Hematopoietic multipotent progenitor cell treated with erythropoietin and hydrocortisone succinate and interleukin-3 and kit ligand, for 4 days (in vitro differentiated cells): Measurements from ENCODE around the gene EPHA10.
"Not testable (repeated sequence)": the region's sequence is repeated elsewhere in the genome, so short reads cannot be mapped to it uniquely, and the experiment has no call there.

ENCODE experiments used
- DNase-seq: peaks from one replicate; pipeline ENCODE4 v3.0.0-alpha.2; 2015

The EPHA10 gene

DNA sequence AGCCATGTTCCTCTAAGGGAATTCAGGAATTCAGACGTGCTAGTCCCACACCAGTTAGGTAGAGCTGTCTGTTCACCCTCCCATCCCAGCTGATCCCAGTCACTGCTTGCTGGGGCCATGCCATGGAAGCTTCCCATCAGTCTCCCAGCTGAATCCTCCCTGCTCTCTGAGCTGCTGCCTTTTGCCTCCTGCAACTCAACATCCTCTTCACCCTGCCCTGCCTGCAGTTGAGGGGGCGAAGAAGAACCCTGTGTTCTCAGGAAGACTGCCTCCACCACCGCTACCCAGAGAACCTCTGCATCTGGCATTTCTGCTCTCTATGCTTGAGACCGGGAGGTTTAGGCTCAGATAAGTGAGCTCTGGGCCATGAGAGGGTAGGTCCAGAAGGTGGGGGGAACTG is 56.4 kb downstream of the EPHA10 start:
- no peak for DNase-seq

DNA sequence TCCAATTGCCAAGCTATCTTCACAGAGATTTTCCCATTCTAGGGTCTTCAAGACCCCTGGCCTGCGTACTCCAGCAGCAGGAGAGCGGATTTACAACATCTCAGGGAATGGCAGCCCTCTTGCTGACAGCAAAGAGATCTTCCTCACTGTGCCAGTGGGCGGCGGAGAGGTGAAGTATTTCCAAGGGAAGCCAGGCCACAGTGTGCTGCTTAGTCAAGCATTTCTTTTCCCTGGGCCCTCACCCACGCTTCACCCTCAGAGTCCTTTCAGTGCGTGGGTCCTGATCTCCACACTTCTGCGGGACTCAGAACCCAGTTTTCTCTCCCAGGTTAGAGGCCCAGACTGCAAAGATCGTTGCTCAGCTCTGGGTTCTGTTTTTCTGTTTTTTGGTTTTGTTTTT is 59.5 kb downstream of the EPHA10 start:
- no peak for DNase-seq

DNA sequence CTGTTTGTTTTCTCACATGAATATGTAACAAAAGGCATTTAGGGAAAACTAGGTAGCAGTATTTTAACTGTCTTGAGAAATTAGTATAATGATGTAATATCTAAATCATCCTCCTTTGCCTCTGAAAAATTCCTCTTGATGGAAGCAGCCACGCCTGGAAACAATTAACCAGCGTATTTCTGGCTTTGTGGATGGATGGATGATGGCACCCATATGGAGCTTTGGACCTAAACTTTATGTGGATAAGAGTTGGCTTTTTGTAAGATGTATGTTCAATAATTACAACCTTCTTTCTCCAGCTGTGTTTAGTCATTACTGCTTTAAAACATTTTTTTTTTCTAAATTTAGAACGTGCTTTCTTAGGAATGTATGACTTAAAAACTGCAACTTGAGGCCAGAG is 60.0 kb downstream of the EPHA10 start:
- DNase-seq = no peak

DNA sequence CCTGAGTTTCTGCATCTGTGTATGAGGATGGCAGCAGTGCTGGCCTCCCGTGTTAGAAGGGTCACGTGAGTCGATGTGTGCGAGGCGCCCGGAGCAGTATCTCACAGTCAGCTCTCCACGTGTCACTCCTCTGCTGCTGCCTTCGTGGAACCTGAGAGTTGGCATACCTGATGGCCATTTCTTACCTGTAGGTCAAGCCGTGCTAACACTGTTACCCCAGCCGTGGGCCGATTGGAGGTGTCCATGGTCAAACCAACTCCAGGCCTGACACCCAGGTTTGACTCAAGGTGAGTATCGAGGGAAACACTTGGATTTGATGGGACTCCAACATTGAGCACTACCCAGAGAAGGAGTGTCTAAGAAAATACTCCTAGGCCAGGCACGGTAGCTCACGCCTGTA is 61.9 kb downstream of the EPHA10 start:
- no peak for DNase-seq

DNA sequence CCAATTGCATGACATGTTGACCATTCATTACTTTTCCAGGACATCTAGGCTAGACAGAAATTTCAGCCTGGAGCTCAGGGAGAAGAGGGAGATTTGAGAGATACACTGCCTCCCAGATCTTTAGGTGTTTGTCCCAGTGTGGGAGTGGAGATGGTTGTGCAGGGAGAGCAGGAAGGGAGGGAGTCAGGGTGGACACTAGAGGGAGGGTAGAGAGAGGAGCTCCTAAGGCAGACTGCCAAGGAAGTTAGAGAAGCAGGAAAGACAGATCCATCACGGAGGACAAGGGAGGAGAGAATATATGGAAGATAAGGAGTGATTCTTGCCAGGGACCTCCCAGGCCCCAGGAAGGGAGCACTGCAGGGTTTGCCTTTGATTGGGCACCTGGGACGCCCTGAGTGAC is 63.9 kb downstream of the EPHA10 start:
- DNase-seq = no peak

DNA sequence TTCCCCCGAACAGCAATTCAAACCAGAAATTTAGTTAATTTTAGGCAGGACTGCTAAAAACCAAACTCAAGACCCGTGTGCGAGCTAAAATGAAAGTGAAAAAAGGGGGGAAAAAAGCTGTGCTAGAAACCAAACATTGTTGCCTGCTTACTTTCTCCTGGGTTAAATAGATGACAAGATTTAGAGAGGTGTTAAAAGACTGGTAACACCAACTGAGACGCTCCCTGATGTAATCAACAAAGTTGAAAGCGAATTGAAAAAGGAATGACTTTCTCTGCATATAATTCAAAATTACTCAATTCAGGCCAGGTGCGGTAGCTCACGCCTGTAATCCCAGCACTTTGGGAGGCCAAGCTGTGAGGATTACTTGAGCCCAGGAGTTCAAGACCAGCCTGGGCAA is 65.8 kb downstream of the EPHA10 start:
- DNase-seq = no peak

DNA sequence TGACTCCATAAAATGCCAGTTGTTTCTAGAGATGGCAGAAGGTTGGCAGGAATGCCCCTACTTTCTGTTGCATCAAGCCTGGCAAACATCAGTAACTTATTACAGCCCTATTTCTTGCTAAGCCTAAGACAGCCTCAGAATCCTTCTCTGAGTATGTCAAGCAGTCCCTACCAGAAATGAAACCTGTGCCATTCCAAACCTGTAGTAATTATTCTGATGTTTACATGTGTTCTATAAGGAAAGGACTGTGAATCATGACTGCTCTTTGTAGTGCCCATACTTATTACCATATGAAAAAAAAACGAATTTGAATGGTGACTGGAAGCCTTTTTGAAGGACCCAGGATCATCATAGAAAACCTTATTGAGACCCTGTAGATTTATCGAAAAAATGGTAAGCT is 67.2 kb downstream of the EPHA10 start:
- DNase-seq = no peak

DNA sequence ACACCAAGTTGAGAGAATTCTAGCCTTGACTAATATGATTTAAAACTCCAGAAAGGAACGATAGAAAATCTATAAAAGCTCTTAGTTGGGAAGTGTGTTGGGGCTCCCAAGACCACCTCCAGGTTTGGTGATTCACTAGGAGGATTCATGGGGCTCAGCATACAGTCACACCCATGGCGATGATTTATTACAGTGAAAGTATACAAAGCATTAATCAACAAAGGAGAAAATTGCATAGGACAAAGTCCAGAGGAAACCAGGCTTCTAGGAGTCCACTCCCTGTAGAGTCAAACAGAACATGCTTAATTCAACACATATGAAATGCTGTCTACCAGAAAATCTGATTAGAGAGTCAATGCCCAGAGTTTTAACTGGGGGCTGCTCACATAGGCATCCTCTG is 67.8 kb downstream of the EPHA10 start:
- DNase-seq = no peak

DNA sequence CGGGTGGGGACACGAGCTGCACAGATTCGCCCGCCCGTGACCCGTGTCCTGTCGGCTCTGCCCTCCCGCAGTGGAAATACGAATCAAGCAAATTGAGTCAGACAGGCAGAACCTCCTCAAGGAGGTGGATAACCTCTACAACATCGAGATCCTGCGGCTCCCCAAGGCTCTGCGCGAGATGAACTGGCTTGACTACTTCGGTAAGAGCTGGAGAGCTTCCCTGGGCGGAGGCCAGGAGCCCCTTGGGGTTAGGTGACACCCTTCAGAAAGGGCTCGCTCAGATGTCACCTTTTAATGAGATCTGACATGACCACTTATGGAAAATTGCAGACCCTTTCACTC is 72.1 kb downstream of the EPHA10 start:
- DNase-seq = no peak

DNA sequence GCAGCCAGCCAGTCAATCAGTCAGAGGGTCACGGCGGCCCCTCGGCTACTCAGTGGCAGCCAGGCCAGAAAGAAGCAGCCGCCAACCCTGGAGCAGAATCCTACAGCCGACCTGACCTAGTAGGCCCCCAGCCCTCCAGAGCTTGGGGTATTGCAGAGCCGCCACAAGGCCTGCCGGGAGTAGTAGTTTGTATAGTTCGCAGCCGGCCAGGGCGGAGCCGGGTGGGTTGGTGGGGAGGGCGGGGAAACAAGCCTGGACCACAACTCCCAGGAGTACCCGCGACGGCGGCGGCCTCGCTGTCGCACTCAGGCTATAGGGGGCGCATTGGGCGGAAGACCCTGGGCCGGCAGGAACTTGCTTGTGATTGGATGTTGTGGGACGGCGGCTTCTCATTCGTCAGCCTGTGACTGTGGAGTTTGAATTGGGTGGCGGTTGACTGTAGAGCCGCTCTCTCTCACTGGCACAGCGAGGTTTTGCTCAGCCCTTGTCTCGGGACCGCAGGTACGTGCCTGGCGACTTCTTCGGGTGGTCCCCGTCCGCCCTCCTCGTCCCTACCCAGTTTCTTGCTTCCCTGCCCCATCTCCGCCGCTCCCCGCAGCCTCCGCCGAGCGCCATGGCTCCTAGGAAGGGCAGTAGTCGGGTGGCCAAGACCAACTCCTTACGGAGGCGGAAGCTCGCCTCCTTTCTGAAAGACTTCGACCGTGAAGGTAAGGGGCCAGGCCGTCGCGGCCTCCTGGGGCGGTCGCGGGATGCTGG is 72.7 kb downstream of the EPHA10 start, which contains the start of gene CDCA8:
TSS of gene CDCA8 (plus strand) at position 439 of the 756 bp plus-strand sequence. CDS start at position 614, 175 bp downstream.
- DNase-seq = peak; percentile 99

DNA sequence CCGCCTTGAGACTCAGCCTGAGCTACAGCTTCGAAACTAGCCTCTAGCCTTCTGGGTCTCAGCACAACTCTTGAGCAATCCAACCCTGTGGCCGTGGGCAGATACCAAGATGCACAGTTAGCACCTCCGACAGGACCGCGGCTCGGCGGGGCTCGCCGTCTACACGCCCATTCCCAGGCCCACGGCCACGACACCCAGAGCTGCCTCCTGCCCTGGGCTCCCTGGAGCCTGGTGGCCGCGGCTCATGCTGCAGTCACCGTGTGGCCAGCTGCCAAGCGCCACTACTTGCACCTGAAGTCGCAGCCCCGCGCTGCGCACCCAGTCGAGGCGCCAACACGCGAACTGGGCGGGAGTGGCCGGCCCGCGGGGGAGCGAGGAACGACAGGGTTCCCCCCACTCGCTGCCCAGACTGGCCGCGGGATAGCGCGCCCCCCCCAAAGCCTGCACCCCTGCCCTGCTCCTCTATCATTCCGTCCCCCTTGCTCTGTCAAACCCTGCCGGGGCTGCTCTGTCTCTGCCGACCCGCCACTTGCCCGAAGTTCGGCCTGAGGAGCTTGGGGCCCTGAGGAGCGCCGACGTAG is 73.3 kb downstream of the EPHA10 start:
- DNase-seq = peak; percentile 64

DNA sequence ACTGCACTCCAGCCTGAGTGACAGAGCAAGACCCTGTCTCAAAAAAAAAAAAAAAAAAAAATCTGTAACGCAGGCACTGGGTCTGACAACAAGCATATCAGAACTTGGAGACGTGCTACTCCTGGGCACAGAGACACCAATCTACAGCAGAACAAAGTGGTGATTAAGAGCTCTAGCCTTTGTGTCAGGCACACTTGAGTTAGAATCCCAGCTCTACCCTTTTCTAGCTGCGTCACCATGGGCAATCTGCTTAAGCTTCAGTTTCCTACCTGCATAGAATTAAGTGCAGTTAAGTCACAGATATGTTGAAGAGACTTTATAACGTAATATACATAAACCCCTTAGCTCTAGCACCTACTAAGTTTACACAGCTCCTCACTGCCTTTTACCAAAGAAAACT is 76.0 kb downstream of the EPHA10 start:
- DNase-seq = no peak

DNA sequence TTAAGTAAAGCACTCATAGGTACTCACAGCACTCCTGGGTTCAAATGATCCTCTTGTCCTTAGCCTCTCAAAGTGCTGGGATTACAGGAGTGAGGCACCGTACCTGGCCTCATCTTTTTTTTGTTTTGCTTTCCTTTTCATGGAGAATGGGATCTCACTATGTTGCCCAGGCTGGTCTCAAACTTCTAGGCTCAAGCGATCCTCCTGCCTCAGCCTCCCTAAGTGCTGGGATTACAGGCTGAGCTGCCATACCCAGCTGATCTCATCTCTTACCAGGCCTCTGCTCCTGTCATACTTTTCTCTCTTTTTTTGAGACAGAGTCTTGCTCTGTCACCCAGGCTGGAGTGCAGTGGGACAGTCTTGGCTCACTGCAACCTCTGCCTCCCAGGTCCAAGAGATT is 77.2 kb downstream of the EPHA10 start:
- not testable (repeated sequence) for DNase-seq

DNA sequence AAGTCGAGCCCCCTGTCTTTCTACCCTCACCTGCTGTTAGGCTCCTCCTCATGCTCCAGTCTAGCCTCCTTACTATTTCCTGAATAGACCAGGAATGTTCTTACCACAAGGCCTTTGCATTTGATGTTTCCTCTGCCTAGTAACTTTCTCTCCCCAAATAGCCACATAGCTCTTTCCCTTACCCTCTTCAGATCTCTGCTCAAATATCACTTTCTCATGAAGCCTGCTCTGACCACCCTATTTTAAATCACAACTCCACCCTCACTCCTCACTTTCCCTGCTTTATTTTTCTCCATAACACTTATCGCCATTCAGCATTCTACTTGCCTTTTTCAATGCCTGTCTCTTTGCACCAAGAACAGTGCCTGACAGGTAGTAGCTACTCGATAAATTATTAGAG is 79.2 kb downstream of the EPHA10 start:
- DNase-seq = no peak

DNA sequence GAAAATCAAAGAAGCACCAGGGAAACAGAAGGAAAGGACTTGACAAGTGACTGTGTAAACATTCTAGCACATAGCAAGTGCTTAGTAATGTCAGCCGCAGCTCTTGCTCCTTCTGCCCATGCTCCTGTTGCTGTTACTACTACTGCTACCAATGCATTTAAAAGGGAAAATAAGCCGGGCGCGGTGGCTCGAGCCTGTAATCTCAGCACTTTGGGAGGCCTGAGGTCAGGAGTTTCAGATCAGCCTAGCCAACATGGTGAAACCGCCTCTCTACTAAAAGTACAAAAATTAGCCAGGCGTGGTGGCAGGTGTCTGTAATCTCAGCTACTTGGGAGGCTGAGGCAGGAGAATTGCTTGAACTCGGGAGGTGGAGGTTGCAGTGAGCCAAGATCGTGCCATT is 80.7 kb downstream of the EPHA10 start:
- DNase-seq = not testable (repeated sequence)

DNA sequence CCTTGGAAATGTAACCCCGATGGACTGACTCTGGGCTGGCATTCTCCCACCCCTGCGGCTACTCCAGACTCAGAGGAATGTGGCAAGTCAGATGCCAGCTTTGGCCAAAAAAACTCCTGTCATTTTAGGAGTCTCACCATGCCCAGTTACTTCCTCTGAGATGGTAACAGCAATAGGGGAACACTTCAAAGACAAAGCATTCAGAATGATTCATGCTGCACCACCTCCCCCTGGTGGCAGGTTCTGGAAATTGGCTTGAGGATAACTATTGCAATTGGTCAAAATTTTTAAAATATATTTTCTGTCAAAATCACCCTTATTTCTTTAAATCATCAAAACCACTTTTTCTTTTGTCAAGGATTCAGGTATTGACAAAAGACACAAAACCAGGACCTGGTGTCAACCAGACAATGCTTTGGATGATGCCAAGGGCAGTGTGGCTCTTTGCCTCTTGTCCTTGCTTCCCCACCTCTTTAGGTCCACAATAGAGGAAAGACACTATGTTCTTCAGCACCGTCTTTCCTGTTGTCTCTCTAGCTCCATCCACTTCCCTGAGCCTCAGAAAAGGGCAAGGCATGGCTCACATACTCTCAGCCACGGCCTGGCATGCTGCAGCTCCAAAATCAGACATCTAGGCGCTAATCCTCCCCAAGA is 82.5 kb downstream of the EPHA10 start:
- peak; percentile 86 for DNase-seq

DNA sequence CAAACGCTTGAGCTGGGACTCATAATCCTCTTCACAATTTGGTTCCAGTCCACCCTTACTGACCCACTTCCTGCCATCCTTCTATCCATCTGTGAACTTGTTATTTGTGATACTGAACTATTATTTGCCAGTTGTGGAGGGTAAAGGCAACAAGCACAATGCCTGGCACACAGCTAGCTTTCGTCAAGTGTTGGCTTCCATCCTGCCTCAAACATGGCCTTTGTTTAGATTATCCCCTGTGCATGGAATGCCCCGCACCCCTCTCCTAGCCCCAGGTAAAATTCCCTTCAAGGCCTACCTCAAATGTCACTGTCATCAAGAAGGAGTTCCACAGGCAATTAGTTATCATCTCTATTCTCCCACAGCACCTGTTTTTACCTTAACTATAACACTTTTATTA is 84.0 kb downstream of the EPHA10 start:
- DNase-seq = no peak

DNA sequence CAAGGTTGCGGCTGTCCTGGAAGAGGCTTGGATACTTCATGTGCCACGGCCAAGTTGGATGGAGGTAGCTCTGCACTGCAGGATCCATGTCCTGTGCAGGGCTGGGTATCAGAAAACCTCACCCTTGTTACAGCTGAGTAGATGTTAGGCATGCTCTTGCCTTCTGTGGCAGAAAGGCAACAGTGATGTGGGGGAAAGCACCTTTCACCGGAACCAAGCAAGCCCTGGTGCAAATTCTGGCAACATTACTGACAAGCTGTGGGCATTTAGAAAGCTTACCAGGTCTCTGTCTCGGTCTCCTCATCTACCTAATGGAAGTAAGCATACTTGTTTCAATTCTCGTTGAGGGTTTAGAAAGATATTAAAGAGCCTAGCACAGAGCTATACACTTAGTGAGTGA is 87.1 kb downstream of the EPHA10 start:
- DNase-seq = no peak

DNA sequence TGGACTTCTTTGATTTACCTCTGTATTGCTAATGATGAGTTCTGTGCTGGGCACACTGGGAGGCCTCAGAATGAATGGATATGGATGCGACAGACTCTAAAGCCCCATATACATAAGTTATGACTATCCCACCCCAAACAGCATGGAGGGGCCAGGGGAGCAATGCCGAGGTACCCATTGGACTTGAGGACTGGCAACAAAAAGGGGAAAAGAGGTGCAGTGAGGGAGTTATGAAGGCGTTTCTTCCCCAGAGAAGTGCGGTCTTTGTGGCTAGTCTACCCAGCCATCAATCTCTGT is 87.8 kb downstream of the EPHA10 start:
- no peak for DNase-seq

DNA sequence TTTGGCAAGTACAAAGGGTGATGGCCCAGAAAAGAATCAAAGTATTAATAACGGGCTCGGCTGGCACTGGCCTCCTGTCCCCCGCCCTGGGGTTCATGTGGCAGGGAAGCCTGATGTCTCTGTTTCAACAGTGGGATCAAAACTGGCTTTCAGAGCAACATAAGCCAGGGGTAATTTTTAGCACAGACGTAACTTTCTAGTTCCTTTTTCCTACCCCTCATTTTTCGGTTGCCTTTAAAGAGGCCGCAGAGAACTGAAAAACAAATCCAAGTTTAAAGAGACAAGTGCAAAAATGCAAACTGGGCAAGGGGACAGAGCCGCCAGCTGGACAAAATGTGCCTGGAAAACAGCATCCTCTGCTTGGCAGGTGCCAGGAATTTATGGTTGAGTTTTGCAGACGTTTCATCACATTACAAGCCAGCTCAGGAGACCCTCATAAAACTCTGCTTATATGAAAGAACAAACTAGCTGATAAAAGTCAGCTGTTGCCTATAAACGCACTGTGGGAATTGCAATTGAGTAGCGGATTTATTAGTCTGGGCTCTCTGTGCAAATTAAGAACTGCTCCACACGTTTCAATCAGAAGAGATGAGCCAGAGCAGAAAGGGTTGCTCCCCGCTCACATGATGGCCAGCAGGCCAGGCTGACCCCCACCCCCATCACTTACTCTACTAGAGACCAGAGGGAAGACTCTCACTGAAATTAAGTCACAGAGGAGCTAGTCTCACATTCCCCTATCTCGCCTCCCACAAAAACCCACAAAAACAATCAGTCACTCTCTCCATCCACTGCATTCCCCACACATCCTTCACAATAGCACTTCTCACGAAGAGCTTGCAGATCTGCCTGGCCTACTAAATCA is 88.4 kb downstream of the EPHA10 start:
- DNase-seq = no peak

DNA sequence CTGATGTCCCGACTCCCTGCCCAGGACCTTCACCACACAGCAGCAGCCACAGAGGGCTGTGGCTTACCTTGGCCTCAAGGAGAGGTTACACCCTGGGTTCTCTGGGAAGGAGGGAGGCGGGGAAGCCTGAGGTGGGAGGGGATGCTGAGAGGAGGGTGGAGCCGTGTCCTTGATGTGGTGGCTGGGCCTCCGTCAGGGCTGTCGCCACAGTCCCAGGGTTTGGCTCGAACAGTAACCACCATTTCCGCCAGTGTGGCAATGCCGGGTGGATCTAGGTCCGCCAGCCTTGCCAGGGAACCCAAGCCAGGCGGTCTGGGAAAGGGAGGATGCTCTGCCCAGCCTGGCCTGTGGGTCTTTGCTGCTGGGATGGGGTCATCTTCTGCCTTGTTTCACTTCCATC is 91.0 kb downstream of the EPHA10 start:
- no peak for DNase-seq

DNA sequence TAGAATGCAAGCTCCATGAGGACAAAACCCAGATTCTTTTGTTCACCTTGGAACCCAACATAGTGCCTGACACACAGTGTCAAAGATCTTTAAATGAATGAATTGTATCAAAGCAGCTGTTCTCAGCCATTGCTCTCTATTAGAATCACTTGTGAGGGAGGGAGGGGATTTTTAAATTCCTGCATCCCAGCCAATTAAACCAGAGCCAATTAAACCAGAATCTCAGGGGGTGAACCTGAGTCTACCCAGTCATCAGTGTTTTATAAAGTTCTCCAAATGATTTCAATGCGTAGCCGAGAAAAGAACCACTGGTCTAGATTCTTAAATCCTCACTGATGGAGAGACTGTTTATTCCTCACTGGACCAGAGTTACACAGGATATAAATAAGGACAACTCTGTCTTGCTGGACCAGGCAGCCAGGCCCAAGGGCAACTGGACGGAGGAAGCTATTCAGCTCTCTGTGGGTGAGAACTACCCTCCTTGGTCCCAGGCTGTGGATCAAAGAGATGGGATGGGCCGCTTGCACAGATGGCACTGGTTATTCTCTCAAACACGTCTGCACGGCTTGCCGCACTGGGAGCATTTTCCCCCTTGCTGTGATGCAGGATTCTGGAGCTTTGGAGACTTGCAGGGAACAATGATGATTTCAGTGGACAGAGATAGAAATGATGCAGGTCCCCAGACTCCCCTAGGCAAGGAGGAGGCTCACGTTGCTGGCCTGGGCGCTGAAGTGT is 92.6 kb downstream of the EPHA10 start:
- DNase-seq = no peak

DNA sequence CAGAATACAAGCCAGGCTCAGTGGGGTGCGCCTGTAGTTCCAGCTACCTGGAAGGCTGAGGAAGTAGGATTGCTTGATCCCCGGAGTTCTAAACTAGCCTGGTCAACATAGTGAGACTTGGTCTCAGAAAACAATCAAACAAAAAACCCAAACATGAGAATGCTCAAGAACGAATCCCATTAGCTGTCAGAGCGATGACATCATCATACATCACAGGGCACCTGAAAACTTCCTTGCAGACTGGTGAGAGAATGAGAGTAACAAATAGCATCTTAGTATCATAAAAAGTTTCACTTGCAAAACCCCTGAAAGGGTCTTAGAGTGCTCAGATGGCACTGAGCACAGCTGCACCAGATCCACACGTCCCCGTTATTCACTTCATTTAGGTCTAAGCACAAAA is 93.7 kb downstream of the EPHA10 start:
- DNase-seq = no peak
